ENCODE data around the gene PAF1.

GRCh38 chr19:39409208-39410016 is 18.5 kb upstream of the PAF1 start:
- TF ChIP-seq CTCF (IDR thresholded peaks at IDR 0.05) (no peak), ZFX (IDR thresholded peaks at IDR 0.05; ENCODE audit: borderline replicate concordance) (no peak)

Data from 22Rv1 (cell line).